Measurements from ENCODE around the gene ZFTA.

The ZFTA gene

DNA sequence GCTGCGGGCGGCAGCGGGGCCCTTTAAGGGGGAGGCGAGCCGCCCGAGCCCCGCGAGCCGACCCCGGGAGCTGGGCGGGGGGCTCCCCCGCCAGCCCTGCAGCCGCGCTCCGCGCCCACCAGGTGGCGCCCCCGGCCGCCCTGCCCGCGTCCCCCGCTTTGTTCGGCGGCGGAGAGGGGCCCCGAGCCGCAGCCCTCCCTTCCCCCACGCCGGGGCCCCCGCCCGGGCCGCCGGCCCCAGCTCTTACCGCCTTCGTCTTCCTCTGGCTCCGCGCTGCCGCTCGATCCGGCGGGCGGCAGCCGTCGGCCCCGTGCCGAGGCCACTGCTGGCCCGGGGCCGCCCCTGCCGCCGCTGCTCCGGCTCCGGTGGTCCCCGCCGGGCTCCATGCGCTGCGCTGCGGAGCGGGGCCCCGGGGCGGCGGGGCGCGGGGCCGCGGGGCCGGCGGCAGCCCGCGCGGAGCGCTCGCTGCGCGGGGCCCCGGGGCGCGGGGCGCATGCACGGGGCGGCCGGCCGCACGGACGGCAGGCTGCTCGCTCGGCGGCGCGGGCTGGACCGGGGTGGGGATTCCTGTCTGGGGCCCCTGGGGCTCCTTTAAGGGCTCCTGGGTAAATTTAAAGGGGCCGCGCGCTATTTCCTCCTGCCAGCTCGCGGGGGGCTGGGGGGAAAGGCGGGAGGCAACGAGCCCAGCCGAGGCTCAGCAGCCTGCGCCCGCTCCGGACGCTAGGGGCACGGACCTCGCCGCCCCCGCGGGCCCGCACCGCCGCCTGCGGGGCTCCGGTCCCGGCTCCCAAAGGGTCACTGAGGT lies at the start of gene ZFTA:
TSS of gene ZFTA (minus strand) at position 539 of the 805 bp plus-strand sequence. CDS start at position 386, 153 bp downstream.
- peak; percentile 34 for DNase-seq (ENCODE audit: low read depth)
- peak within 1 kb of the TSS; percentile 83 for H3K4me3 ChIP-seq (ENCODE audit: control insufficient read depth, low read depth, low read length)
- TF ChIP-seq, protein P1, sequence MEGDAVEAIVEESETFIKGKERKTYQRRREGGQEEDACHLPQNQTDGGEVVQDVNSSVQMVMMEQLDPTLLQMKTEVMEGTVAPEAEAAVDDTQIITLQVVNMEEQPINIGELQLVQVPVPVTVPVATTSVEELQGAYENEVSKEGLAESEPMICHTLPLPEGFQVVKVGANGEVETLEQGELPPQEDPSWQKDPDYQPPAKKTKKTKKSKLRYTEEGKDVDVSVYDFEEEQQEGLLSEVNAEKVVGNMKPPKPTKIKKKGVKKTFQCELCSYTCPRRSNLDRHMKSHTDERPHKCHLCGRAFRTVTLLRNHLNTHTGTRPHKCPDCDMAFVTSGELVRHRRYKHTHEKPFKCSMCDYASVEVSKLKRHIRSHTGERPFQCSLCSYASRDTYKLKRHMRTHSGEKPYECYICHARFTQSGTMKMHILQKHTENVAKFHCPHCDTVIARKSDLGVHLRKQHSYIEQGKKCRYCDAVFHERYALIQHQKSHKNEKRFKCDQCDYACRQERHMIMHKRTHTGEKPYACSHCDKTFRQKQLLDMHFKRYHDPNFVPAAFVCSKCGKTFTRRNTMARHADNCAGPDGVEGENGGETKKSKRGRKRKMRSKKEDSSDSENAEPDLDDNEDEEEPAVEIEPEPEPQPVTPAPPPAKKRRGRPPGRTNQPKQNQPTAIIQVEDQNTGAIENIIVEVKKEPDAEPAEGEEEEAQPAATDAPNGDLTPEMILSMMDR (conservative IDR thresholded peaks at IDR 0.05; ENCODE audit: control insufficient read depth, insufficient read depth, low read depth, low read length) = no peak

DNA sequence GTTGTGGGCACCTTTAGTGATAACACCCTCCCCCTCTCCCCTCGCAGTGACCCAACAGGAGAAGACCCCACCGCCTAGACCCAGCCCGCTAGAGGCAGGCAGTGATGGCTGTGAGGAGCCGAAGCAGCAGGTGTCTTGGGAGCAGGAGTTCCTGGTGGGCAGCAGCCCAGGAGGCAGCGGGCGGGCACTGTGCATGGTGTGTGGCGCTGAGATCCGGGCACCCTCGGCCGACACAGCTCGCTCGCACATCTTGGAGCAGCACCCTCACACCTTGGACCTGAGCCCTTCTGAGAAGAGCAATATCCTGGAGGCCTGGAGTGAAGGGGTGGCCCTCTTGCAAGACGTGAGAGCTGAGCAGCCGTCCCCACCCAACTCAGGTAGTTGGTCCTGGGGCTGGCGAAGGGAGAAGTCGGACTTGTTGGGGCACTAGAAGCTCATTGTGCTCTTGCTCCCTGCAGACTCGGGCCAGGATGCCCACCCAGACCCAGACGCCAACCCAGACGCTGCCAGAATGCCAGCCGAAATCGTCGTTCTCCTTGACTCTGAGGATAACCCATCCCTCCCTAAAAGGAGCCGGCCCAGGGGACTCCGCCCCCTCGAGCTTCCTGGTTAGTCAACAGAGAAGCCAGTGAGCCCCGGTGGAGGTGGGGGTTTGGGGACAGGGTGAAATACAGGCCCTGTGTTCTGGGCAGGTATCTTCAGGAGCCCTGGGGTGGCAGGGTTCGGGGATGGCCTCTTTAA lies 49.4 kb upstream of the ZFTA start:
- no peak overlapping the region for H3K4me3 ChIP-seq (ENCODE audit: control insufficient read depth, low read depth, low read length)
- DNase-seq (ENCODE audit: low read depth) = no peak
- TF ChIP-seq, protein P1 (conservative IDR thresholded peaks at IDR 0.05; ENCODE audit: control insufficient read depth, insufficient read depth, low read depth, low read length) = no peak

DNA sequence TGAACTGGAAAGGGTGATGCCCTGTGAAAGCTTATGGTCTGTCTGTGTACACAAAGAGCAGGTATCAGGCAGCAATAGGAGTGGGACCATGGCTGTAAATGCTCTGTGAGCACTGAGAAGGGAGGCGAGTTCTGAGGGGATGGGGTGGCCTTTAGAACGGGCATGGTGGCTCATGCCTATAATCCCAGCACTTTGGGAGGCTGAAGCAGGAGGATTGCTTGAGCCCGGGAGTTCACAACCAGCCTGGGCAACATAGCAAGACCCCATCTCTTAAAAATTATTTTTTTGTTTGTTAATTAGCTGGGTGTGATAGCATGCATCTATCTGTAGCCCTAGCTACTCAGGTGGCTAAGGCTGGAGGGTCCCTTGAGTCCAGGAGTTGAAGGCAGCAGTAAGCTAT lies 48.2 kb upstream of the ZFTA start:
- H3K4me3 ChIP-seq (ENCODE audit: control insufficient read depth, low read depth, low read length) = no peak overlapping the region
- TF ChIP-seq, protein P1 (conservative IDR thresholded peaks at IDR 0.05; ENCODE audit: control insufficient read depth, insufficient read depth, low read depth, low read length) = no peak
- DNase-seq (ENCODE audit: low read depth) = no peak

DNA sequence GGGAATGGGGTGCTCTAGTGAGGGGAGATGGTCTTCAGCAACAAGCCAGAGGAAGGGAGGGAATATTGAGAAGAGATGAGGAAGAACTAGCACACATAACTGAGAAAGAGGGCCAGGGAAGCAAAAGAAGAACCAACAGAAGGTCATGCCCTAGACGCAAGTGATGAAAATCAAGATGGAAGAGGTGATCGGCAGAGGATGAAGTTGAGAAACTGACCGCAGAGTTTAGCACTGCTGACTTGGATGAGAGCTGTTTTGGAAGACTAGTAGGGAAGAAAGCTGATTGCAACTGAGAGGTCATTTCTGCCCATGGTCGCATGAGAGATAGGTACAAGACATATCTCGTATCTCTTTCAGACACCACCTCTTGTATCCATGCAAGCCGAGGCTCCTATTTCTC lies 47.6 kb upstream of the ZFTA start:
- H3K4me3 ChIP-seq (ENCODE audit: control insufficient read depth, low read depth, low read length) = no peak overlapping the region
- DNase-seq (ENCODE audit: low read depth) = no peak
- TF ChIP-seq, protein P1 (conservative IDR thresholded peaks at IDR 0.05; ENCODE audit: control insufficient read depth, insufficient read depth, low read depth, low read length) = no peak

DNA sequence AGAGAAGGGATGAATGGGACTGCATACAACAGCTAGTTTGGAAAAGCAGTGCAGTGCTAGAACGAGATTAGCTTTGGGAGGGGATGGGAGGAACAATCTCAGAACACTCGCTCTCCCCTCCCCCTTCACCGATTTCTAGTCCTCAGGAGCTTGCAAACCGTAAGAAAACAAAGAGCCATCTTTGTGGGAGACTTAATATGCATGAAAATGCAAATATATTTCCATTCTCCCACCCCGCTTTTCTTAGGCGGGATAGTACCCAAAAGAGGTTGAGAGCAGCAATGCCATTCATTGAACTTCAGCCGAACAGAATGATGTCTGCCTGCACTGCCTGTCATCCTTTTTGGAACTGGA lies 45.8 kb upstream of the ZFTA start:
- TF ChIP-seq, protein P1 (conservative IDR thresholded peaks at IDR 0.05; ENCODE audit: control insufficient read depth, insufficient read depth, low read depth, low read length) = no peak
- no peak for DNase-seq (ENCODE audit: low read depth)
- H3K4me3 ChIP-seq (ENCODE audit: control insufficient read depth, low read depth, low read length) = peak overlapping the region; percentile 86

DNA sequence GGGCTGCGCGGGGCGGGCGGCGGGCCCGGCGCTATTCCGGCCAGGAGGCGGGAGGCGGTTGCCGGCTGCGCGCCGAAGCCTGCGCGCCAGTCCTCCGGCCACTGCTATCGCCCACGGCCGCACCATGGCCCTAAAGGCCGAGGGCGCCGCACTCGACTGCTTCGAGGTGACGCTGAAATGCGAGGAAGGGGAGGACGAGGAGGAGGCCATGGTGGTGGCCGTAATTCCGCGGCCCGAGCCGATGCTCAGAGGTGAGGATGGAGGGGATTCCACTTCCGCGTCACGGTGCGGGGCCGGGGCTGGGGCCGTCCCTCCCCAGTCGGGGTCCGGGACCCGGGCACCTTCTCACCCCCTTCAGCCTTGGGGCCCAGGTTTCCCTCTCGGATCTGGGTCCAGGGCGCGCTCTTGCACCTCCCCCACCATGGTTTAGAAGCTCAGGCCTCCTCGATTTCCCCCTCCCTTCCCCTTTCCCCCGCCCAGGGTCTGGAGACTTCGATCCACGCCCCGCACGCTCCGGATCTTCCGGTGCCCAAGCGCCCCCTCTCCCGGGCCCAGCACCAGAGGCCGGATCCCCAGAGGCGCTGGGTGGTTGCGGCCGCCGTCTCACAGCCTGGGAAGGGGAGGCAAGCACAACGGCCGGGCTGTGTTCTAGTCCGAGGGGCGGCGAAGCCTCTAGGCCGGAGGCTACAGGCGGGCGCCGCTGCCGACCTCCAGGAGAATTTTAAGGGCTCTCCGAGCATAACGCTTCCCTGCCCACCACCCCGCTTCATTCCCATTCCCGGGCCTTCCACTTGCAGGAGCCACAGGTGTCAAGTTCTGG lies 45.2 kb upstream of the ZFTA start:
- peak overlapping the region; percentile 86 for H3K4me3 ChIP-seq (ENCODE audit: control insufficient read depth, low read depth, low read length)
- TF ChIP-seq, protein P1 (conservative IDR thresholded peaks at IDR 0.05; ENCODE audit: control insufficient read depth, insufficient read depth, low read depth, low read length) = no peak
- peak; percentile 37 for DNase-seq (ENCODE audit: low read depth)
